Activated CD4-positive, alpha-beta T cell treated with anti-CD3 and anti-CD28 coated beads for 24 hours (primary cell): Measurements from ENCODE around the gene SRSF4.
"Not testable (repeated sequence)": the region's sequence is repeated elsewhere in the genome, so short reads cannot be mapped to it uniquely, and the experiment has no call there.

Source experiments
- DNase-seq, 2 donors: peaks; one replicate each; pipeline ENCODE4 v3.0.0-alpha.2; 2020; ENCODE audit warnings: low read depth in 2 of 2

Gene SRSF4

DNA sequence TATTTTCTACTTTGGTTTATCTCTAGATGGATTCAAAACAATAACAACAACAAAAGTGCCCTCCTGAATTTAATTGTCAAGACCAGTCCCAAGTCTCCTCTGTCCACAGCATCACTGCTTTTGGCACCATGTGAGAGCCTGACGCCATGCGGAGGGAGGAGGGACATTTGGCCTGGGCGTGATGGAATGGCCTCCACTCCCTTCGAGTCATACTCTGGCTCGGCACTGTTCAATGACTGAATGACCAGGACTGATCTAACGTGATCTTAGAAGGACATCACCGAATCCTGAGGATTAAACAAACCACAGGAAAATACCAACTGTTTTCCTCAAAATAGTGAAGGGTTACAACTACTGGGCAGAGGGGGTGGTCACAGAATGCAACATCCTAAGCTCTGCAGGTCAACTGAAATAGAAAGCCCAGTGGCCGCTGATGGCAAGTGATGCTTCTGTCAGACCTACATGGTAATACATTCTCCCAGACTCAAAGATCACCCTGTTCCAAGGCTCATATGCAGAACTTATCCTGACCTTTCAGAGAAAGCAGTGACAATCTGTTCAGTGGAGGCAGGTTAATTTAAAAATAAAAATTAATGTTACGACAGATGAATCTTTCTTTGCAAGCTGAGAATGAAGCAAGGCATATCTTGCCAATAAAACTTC is 19.1 kb downstream of the SRSF4 start:
- DNase-seq = no peak

- no peak for DNase-seq
Measured at GRCh38 chr1:29162025-29162424, 19.7 kb downstream of the SRSF4 start.

DNA sequence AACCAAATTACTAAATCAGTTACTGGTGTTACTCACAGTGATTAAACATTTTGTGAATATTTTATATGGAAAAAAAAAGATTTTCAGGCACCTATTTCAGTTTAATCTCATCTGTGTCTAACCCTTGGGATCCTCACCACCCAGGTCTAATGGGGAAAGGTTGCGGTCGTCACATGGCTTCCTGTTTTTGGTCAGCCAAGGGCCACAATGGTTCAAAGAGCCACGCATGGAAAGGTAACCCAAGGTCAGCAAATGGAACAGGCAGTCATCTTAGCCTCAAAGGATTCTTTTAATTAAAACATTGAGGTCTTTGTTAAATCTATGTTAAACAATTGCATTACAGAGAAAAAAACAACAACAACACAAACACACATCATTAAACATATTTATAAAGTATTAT is 21.9 kb downstream of the SRSF4 start:
- DNase-seq = no peak

GRCh38 chr1:29157269-29157601 is 24.5 kb downstream of the SRSF4 start:
- DNase-seq = no peak

DNA sequence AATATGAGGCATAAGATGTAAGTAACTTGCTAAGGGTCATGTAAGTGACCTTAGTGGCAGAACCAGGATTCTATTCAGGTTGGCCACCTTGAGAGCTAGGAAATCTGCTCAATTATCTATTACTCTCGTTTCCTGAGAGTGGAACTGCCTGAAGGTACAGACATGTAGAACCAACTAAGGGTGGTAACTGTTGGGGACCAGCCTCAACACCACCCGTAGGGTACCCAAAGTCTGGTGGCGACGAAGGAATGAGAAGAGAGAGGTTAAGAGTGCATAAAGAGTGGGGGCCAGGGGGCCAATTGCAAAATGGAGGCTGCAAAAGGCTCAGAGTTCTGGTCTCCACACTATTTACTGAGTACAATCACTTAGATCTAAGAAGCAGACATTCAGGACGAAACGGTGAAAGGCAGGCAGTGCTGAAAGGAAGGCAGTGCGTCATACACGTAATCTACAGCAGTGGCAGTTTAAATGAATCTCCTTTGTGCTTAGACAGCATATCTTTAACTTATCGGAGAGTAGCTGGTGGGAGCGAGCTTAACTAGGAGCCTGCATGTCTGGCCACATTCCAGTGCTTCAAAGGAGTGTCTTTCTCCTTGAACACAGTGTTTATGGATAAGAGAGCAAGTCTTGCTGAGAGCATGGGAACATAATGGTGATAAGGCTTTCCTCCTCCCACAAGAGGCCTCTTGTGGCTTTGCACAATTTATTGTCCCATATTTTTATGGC is 25.0 kb downstream of the SRSF4 start:
- no peak for DNase-seq

DNA sequence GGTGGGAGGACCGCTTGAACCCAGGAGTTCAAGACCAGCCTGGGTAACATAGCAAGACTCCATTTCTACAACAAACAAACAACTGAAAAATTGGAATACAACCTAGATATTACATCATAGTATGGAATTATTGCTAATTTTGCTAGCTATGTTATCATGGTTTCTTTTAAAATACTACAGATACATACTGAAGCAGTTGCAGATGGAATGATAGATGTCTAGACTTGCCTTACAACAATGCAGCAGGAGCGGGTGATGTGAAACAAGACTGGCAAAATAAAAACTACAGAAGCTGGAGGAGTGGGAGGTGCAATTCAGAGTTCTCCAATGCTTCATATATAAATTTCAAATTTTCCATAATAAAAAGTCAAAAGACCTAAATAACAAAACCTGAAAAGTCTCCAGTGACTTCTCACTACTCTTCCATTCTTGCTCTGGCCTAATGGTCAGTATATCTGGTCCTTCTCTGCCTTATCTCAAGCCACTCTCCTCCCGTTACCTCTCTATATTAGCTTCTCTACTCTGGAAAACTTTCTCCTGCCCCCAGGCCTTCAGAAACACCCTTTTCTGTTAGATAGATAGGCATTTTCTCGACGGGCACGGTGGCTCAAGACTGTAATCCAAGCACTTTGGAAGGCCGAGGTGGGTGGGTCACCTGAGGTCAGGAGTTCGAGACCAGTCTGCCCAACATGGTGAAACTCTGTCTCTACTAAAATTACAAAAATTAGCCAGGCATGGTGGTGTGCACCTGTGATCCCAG is 29.5 kb downstream of the SRSF4 start:
- DNase-seq = no peak

GRCh38 chr1:29150346-29150745 is 31.4 kb downstream of the SRSF4 start:
- DNase-seq = not testable (repeated sequence)

DNA sequence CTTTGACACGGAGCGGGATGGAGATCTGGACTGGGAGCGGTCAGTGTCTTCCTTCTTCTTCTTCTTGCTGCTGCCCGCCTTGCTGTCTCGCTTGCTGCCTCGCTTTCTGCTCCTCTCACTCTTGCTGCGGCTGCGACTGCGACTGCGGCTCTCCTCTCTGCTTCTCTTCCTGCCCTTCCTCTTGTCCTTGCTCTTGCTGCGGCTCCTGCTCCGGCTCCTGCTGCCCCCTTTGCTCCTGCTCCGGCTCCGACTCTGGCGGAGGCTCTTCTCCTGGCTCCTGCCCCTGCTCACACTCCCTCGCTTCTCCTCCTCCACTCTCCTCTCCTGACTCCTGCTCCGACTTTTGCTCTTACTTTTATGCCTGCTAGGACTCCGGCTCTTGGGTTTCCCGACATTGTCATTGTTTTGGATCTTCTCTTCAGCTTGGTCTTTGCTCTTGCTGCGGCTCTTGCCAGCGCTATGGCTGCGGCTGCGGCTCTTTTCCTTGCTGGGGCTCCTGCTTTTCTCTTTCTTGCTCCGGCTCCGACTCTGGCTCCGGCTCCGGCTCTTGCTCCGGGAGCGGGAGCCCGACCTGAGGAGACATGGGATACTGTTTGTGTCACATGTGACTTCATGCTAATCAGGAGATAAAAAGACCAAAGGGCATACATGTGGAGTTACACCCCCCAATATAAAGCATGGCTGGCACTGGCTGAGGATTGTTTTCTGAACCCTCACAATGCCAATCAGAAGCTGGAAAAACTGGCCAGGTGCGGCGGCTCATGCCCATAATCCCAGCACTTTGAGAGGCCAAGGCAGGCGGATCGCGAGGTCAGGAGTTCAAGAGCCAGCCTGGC is 32.8 kb downstream of the SRSF4 start:
- no peak for DNase-seq

DNA sequence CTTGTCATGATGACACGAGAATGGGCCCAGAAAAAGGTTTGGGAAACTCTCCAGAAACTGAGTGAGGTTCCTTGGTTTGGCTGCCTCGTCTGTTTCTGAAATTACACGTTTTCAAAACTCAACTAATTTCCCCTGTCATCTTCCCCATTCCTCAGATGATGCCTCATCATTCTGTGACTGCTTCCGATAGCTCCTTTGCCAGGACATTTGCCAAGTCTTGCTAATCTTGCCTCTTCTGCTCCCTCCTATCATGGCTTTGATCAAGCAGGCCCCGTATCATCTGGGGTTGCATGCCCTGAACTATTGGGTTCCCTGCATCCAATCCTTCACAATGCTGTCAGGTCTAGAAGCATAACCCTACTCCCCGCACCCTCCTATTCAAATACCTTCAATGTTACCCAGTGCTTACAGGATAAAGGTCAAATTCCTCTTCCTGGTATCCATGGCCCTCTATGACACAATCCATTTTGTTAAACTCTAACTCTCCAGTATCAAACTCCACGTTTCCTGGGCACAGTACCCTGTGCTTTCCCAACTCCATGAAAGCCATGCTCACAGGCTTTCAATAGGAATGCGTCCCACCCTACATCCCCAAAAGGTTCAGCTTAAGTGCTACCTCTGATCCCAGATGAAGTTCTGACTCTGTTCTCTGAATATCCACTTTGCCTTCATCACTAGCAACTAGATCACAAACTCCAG is 35.8 kb downstream of the SRSF4 start:
- no peak for DNase-seq

DNA sequence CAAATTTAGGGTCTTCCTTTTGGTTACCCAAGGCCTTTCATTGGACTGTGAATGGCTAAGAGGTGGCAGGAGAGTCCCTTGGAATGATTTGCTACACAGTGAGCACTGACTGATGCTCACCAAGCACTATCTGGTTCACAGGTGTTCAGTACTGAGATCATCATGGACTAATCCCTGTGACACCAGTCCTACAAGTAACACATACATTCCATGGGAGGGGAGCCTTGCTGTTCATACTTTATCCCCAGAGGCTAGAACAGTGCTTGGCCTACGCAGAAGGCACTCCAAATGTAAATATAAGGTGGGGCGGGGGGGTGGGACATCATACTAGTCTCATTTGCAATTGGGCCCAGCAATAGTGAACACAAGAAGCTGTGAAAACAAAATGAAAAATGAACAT is 37.5 kb downstream of the SRSF4 start:
- DNase-seq = no peak

- DNase-seq = no peak
Measured at GRCh38 chr1:29142714-29143113, 39.0 kb downstream of the SRSF4 start.

GRCh38 chr1:29136391-29136915 is 45.2 kb downstream of the SRSF4 start:
- no peak for DNase-seq

DNA sequence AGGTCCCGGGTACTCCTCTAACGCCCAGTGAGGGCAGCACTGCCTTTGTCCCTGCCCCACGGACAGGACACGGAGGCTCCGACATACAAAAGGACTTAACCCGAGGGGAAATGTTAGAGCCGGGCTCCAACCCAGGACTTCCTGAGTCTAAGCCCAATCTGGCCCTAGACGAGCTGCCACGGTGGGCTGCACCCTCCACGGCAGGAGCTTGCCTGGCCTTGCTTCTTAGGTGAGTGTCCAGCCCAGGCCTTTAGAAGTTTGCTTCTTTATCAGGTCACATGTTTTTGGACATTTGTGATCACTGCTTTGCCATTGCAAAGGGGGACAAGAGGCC is 47.0 kb downstream of the SRSF4 start:
- no peak for DNase-seq

DNA sequence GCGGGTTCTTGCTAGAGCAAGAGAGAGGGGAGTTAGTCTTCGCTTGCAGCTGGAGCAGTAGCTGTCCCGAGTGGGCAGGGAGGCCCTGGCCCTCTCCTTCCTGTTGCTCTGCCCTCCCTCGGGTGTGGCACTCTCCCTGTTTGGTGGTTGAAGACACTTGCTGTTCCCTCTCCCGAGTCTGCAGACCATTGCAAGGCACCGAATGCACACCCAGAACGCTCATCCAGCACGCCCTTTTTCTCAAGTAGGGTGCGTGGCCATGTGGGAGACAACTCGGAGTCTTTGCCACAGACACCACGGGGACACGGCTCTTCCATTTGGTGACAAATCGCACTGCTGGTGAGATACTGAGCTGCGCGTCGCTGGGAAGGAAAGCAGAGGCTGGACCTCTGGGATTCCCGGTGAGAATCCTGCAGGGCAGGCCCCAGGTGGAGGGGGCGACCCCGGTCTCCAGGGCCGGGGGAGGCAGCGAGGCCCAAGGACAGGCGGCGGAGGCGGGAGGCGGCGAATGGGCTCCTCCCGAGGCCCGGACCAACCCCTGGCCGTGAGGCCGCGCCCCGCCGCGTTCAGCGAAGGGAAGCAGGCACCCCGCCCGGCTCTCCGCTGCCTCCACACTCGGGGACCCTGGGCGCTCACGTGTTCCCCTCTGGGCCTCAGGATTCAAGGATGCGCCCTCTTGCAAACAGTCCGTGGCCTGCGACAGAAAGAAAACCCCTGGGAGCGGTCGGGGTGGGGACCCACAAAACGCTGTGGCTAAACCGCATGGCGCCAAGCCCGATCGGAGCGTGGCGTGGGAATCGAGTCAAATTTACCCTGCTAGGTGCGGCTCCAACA is 47.6 kb downstream of the SRSF4 start:
- no peak for DNase-seq

- DNase-seq = not testable (repeated sequence)
Measured at GRCh38 chr1:29131056-29131455, 50.6 kb downstream of the SRSF4 start.

DNA sequence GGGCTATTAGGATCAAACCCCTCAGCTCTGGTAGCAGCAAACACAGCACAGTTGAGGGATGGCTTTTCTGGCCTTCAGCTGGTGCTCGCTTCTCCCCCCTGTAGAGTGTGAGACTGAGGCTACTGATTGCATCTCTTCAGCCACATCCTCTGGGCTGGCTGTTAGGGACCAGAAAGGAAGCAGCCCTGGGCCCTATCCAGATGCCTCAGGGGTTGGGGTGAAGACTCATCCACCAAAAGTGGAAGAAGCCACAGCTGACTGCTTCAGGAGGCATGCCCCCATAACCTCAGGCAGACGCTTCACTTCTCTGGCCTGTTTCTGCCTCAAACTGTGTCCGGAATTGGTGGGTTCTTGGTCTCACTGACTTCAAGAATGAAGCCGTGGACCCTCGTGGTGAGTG is 51.8 kb downstream of the SRSF4 start:
- DNase-seq = no peak

DNA sequence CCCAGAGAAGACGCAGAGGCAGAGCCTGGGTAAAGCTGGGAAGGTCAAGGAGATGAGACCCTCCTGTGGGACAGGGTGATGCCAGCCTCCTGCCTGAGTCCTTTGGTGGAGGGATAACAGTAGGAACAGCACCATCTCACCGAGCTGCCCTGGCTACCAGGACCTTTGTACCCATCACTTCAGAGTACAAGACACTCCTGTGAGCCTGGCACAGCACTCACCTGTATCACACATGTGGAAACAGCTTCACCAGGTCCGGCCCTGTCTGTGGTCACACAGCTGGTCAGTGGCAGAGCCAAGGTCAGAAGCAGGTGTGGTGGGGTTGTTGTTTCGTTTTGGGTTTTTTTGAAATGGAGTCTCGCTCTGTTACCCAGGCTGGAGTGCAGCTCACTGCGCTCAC is 53.0 kb downstream of the SRSF4 start:
- no peak for DNase-seq

DNA sequence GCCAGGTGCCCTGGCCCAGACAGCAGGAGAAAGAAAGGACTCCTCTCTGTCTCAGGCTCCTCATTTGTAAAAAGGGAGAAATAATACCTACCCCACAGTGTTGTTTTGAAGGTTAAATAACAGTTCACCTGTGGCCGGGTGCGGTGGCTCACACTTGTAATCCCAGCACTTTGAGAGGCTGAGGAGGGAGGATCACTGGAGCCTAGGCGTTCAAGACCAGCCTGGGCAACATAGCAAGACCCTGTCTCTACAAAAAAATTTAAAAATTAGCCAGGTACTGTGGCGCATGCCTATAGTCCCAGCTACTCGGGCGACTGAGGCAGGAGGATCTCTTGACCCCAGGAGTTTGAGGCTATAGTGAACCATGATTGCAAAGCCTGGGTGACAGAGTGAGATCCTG is 55.5 kb downstream of the SRSF4 start:
- no peak for DNase-seq

- DNase-seq = no peak
Measured at GRCh38 chr1:29125788-29126187, 55.9 kb downstream of the SRSF4 start.

DNA sequence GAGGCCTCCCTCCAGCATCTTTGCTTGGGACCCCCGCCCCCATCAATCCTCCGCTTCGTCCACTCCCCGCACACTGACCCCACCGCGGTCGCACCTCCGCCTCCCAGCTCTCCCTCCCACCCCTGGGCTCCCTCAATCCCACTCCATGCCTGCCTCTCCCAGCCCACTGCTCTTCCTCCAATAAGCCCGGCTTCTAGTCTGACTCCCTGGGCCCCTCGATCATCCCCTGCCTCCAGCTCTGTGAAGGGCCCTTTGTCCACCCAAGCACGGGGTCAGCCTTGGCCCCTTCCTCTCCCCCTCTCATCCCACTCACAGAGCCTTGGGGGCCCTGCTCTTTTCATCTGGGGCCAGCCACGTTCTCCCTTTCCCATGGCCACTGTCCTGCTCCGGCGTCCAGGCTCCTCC is 56.5 kb downstream of the SRSF4 start:
- no peak for DNase-seq
